DOHH2 (cell line): Measurements from ENCODE around the gene MYBPC3.

Experiments
- H3F3A ChIP-seq: fragments of 200-600 bp; sonication (generic), shearing (Covaris generic); 2 replicates; pipeline ENCODE4 v1.6.0; 2016; ENCODE audit warnings: antibody characterized with exemption, mild to moderate bottlenecking; ENCODE audit not compliant: control insufficient read depth, insufficient read depth
- H3K27ac ChIP-seq: fragments of 200-600 bp; sonication (generic); 2 replicates; pipeline ENCODE4 v1.5.1; 2014; ENCODE audit warnings: low read depth, mild to moderate bottlenecking, low read length, moderate library complexity
- H3K27me3 ChIP-seq: fragments of 200-600 bp; sonication (generic); 2 replicates; pipeline ENCODE4 v1.6.1; 2014; ENCODE audit warnings: mild to moderate bottlenecking, low read length, mixed read lengths; ENCODE audit not compliant: control insufficient read depth
- H3K36me3 ChIP-seq: fragments of 200-600 bp; sonication (generic); 2 replicates; pipeline ENCODE4 v1.6.1; 2014; ENCODE audit warnings: mild to moderate bottlenecking, low read length, moderate library complexity, mixed read lengths; ENCODE audit not compliant: control insufficient read depth
- H3K4me1 ChIP-seq: fragments of 200-600 bp; sonication (generic); 2 replicates; pipeline ENCODE4 v1.6.1; 2014; ENCODE audit warnings: mild to moderate bottlenecking, low read length, mixed read lengths; ENCODE audit not compliant: control insufficient read depth
- H3K4me2 ChIP-seq: fragments of 200-600 bp; sonication (generic); 2 replicates; pipeline ENCODE4 v1.6.0; 2014; ENCODE audit warnings: mild to moderate bottlenecking, low read length, moderate library complexity
- H3K4me3 ChIP-seq: fragments of 200-600 bp; sonication (generic); 2 replicates; pipeline ENCODE4 v1.5.1; 2014; ENCODE audit warnings: mild to moderate bottlenecking, low read length, mixed read lengths
- H3K79me2 ChIP-seq: fragments of 200-600 bp; sonication (generic); 2 replicates; pipeline ENCODE4 v1.6.1; 2014; ENCODE audit warnings: mild to moderate bottlenecking, low read length, mixed read lengths; ENCODE audit not compliant: control insufficient read depth
- H3K9me2 ChIP-seq: fragments of 200-600 bp; sonication (generic); replicated peaks from 2 replicates; pipeline ENCODE4 v1.6.1; 2014; ENCODE audit warnings: mild to moderate bottlenecking, low read length, mixed read lengths; ENCODE audit not compliant: control insufficient read depth
- H3K9me3 ChIP-seq: fragments of 200-600 bp; sonication (generic); 2 replicates; pipeline ENCODE4 v1.6.1; 2014; ENCODE audit warnings: antibody characterized with exemption, low read length, mixed read lengths; ENCODE audit not compliant: control insufficient read depth, insufficient read depth
- H4K20me1 ChIP-seq: fragments of 200-600 bp; sonication (generic); 2 replicates; pipeline ENCODE4 v1.6.0; 2014; ENCODE audit warnings: low read depth, mild to moderate bottlenecking, antibody characterized with exemption, low read length, moderate library complexity; ENCODE audit not compliant: control insufficient read depth, insufficient read depth
- CTCF ChIP-seq: fragments of 200-600 bp; sonication (generic); IDR thresholded peaks from one replicate; pipeline ENCODE4 v1.5.1; 2014; ENCODE audit warnings: antibody characterized with exemption, mild to moderate bottlenecking, low read depth, low read length; ENCODE audit not compliant: poor library complexity, severe bottlenecking
- EZH2phosphoT487 ChIP-seq: fragments of 200-600 bp; sonication (generic); IDR thresholded peaks from 2 replicates; pipeline ENCODE4 v1.6.1; 2017; ENCODE audit warnings: borderline replicate concordance, mild to moderate bottlenecking, antibody characterized with exemption, low read length, moderate library complexity, mixed read lengths

The MYBPC3 gene

GRCh38 chr11:47308050-47308823 lies 44.3 kb downstream of the MYBPC3 start:
- TF ChIP-seq EZH2phosphoT487 (no peak), CTCF (no peak)
- Histone ChIP-seq H3K9me2 (no peaks in the 10 kb centered on the region), H4K20me1 (no peaks in the 10 kb centered on the region), H3K4me1 (no peaks in the 10 kb centered on the region), H3K27me3 (no peaks in the 10 kb centered on the region), H3K4me3 (no peak overlapping the region), H3K27ac (no peak overlapping the region), H3K36me3 (peaks cover 79% of the 10 kb centered on the region), H3K4me2 (no peak overlapping the region), H3K79me2 (no peaks in the 10 kb centered on the region), H3F3A (no peaks in the 10 kb centered on the region), H3K9me3 (no peaks in the 10 kb centered on the region)

GRCh38 chr11:47306484-47306844 lies 46.0 kb downstream of the MYBPC3 start:
- H3K4me2 ChIP-seq = no peak overlapping the region
- H3K36me3 ChIP-seq = peaks cover 87% of the 10 kb centered on the region
- no peaks in the 10 kb centered on the region for H3K9me3 ChIP-seq
- no peaks in the 10 kb centered on the region for H3K4me1 ChIP-seq
- H3K79me2 ChIP-seq = no peaks in the 10 kb centered on the region
- H3K27ac ChIP-seq = no peak overlapping the region
- H3K27me3 ChIP-seq = no peaks in the 10 kb centered on the region
- TF ChIP-seq CTCF (no peak), EZH2phosphoT487 (no peak)
- H3K4me3 ChIP-seq = no peak overlapping the region
- no peaks in the 10 kb centered on the region for H4K20me1 ChIP-seq
- H3K9me2 ChIP-seq = no peaks in the 10 kb centered on the region
- H3F3A ChIP-seq = no peaks in the 10 kb centered on the region

GRCh38 chr11:47305734-47306483 lies 46.6 kb downstream of the MYBPC3 start:
- TF ChIP-seq CTCF = no peak
- TF ChIP-seq EZH2phosphoT487 = no peak
- Histone ChIP-seq H3K9me2 (no peaks in the 10 kb centered on the region), H4K20me1 (no peaks in the 10 kb centered on the region), H3K36me3 (peaks cover 84% of the 10 kb centered on the region), H3K27ac (no peak overlapping the region), H3F3A (no peaks in the 10 kb centered on the region), H3K4me2 (no peak overlapping the region), H3K9me3 (no peaks in the 10 kb centered on the region), H3K4me3 (no peak overlapping the region), H3K79me2 (no peaks in the 10 kb centered on the region), H3K4me1 (no peaks in the 10 kb centered on the region), H3K27me3 (no peaks in the 10 kb centered on the region)
